Kidney (tissue), 14 donors: ENCODE results near the gene TRMT1. TPM values are rescaled to one million over a fixed set of nuclear protein-coding genes. Genes with fewer than 3 reads are reported as not detected.

Source experiments
- DNase-seq, 5 donors: peaks; one replicate each; pipeline ENCODE4 v3.0.0-alpha.2; 2013 to 2020
- FAIRE-seq: peaks from 2 replicates; lab custom pipeline; 2012; peaks lifted over from hg19 to GRCh38; lab: Jason Lieb, UNC
- H3K27ac ChIP-seq, 2 donors: one replicate each; pipeline ENCODE4 v1.7.0; 2013; ENCODE audit warnings: low read depth in 2 of 2, low read length in 2 of 2, inconsistent platforms in 1 of 2
- H3K27me3 ChIP-seq: one replicate; pipeline ENCODE4 v1.7.1; 2013; ENCODE audit warnings: low read length, inconsistent platforms; ENCODE audit not compliant: control insufficient read depth, insufficient read depth
- H3K36me3 ChIP-seq, 3 donors: one replicate each; pipeline versions ENCODE4 v1.7.0 to v1.7.1; 2013; ENCODE audit warnings: low read length in 3 of 3, control low read depth in 1 of 3, inconsistent platforms in 1 of 3; ENCODE audit not compliant: insufficient read depth in 3 of 3, control insufficient read depth in 2 of 3
- H3K4me1 ChIP-seq, 3 donors: one replicate each; pipeline versions ENCODE4 v1.7.0 to v1.7.1; 2013; ENCODE audit warnings: low read length in 3 of 3, inconsistent platforms in 1 of 3, low read depth in 1 of 3; ENCODE audit not compliant: control insufficient read depth in 2 of 3, insufficient read depth in 2 of 3
- H3K4me3 ChIP-seq, 3 donors: one replicate each; pipeline versions ENCODE4 v1.7.0 to v1.8.1; 2013; ENCODE audit warnings: low read length in 3 of 3, control low read depth in 1 of 3, inconsistent platforms in 1 of 3
- H3K9ac ChIP-seq, 3 donors: one replicate each; pipeline versions ENCODE4 v1.7.0 to v1.7.1; 2013; ENCODE audit warnings: low read length in 3 of 3, control low read depth in 1 of 3, inconsistent platforms in 1 of 3
- H3K9me3 ChIP-seq, 3 donors: one replicate each; pipeline versions ENCODE4 v1.7.0 to v1.7.1; 2013; ENCODE audit warnings: low read length in 3 of 3, control low read depth in 1 of 3, inconsistent platforms in 1 of 3; ENCODE audit not compliant: control insufficient read depth in 2 of 3, insufficient read depth in 1 of 3
- intact Hi-C: fragments of 100-400 bp; cut with DNase I; formaldehyde crosslinking; loops from one replicate; pipeline ENCODE4 v1.11.1; 2022
- polyA plus RNA-seq: library from polyadenylated mRNA; stranded (reverse); fragments of 350-450 nt; fragmentation: Illumina TruSeq; extraction: RNeasy Lipid Tissue Mini Kit (QIAGEN cat#74804); gene quantifications from one replicate; pipeline ENCODE4 v1.2.3, GENCODE V29; 2014; ENCODE audit warnings: low read depth, low replicate concordance; ENCODE audit not compliant: insufficient read depth
- total RNA-seq: library from RNA; stranded (reverse); fragmentation: NEBNext Ultra II Directional; extraction: Animal tissue kit (Norgen Biotek cat#: 25700); gene quantifications from one replicate; pipeline ENCODE4 v1.2.1, GENCODE V29; 2021
- TF ChIP-seq, protein P1 (sequence below): IDR thresholded peaks from 3 replicates; pipeline ENCODE4 v1.5.1; 2012; ENCODE audit warnings: mild to moderate bottlenecking, moderate library complexity, borderline replicate concordance; ENCODE audit not compliant: insufficient read depth; ENCODE audit errors: extremely low read depth
- donor health status: control.
- donor health status: control.
- donor health status: control.
- donor health status: control.
- donor health status: control.
- donor health status: DM: yes; HTN: yes; CAD: no.
- donor health status: Normal renal cell carcinoma (clear cell type).

TRMT1 gene
- total and polyA plus RNA-seq, 2 donors from 2014 or later: 22.7 to 40.0 TPM

- DNase-seq: no peak
- intact Hi-C loops: no loop called here
- TF ChIP-seq, protein P1, sequence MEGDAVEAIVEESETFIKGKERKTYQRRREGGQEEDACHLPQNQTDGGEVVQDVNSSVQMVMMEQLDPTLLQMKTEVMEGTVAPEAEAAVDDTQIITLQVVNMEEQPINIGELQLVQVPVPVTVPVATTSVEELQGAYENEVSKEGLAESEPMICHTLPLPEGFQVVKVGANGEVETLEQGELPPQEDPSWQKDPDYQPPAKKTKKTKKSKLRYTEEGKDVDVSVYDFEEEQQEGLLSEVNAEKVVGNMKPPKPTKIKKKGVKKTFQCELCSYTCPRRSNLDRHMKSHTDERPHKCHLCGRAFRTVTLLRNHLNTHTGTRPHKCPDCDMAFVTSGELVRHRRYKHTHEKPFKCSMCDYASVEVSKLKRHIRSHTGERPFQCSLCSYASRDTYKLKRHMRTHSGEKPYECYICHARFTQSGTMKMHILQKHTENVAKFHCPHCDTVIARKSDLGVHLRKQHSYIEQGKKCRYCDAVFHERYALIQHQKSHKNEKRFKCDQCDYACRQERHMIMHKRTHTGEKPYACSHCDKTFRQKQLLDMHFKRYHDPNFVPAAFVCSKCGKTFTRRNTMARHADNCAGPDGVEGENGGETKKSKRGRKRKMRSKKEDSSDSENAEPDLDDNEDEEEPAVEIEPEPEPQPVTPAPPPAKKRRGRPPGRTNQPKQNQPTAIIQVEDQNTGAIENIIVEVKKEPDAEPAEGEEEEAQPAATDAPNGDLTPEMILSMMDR: no peak
- Histone ChIP-seq H3K36me3 (peaks cover 0 to 14% (median 6%) of the 10 kb centered on the region in 3 donors), H3K27me3 (no peaks in the 10 kb centered on the region), H3K4me3 (no peak overlapping the region), H3K4me1 (no peaks in the 10 kb centered on the region), H3K9ac (no peak overlapping the region), H3K9me3 (no peaks in the 10 kb centered on the region), H3K27ac (no peak overlapping the region)
- FAIRE-seq: no peak
Measured at GRCh38 chr19:13138171-13138915, 21.8 kb upstream of the TRMT1 start.

DNA sequence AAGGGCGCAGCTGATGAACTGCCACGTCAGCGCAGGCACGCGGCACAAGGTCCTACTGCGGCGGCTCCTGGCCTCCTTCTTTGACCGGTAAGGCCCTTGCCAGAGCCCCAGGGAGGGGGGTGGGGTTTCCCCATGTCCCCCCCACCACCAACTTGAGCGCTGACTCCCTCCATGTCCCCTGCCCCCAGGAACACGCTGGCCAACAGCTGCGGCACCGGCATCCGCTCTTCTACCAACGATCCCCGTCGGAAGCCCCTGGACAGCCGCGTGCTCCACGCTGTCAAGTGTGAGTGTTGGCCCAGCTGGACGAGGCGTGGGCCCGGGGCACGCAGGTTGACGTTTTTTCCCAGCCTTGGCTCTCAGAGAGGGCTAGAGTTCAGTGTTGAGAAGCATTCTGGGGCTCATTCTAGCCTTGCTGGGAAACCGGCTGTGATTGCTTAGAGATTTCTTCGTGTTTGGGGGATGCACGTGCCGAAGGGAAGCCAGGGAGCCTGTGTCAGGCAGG is 20.8 kb upstream of the TRMT1 start:
- peaks cover 0 to 14% (median 6%) of the 10 kb centered on the region in 3 donors for H3K36me3 ChIP-seq
- H3K9me3 ChIP-seq: no peaks in the 10 kb centered on the region
- H3K27me3 ChIP-seq: no peaks in the 10 kb centered on the region
- no peak overlapping the region for H3K4me3 ChIP-seq
- H3K9ac ChIP-seq: no peak overlapping the region
- no peak overlapping the region for H3K27ac ChIP-seq
- TF ChIP-seq, protein P1: no peak
- no peak for DNase-seq
- no peak for FAIRE-seq
- H3K4me1 ChIP-seq: no peaks in the 10 kb centered on the region
- intact Hi-C loops: no loop called here

DNA sequence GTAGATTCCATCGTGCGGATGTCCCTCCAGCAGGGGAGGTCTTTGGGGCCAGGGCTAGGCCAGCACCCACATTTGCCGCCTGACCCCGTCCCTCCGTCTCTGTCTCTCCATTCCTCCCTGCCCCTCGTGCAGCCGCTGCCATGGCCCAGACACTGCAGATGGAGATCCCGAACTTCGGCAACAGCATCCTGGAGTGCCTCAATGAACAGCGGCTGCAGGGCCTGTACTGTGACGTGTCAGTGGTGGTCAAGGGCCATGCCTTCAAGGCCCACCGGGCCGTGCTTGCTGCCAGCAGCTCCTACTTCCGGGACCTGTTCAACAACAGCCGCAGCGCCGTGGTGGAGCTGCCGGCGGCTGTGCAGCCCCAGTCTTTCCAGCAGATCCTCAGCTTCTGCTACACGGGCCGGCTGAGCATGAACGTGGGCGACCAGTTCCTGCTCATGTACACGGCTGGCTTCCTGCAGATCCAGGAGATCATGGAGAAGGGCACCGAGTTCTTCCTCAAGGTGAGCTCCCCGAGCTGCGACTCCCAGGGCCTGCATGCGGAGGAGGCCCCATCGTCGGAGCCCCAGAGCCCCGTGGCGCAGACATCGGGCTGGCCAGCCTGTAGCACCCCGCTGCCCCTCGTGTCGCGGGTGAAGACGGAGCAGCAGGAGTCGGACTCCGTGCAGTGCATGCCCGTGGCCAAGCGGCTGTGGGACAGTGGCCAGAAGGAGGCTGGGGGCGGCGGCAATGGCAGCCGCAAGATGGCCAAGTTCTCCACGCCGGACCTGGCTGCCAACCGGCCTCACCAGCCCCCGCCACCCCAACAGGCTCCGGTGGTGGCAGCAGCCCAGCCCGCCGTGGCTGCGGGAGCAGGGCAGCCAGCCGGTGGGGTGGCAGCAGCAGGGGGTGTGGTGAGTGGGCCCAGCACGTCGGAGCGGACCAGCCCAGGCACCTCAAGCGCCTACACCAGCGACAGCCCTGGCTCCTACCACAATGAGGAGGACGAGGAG is 18.8 kb upstream of the TRMT1 start:
- Histone ChIP-seq H3K4me3 (no peak overlapping the region), H3K36me3 (peaks cover 0 to 14% (median 6%) of the 10 kb centered on the region in 3 donors), H3K27me3 (no peaks in the 10 kb centered on the region), H3K9me3 (no peaks in the 10 kb centered on the region), H3K27ac (no peak overlapping the region), H3K9ac (no peak overlapping the region), H3K4me1 (no peaks in the 10 kb centered on the region)
- TF ChIP-seq, protein P1: no peak
- intact Hi-C loops: no loop called here
- no peak for FAIRE-seq
- no peak for DNase-seq
